HG03575 (cell line): ENCODE results near the gene TBC1D2B.
"Not testable (repeated sequence)": the region's sequence is repeated elsewhere in the genome, so short reads cannot be mapped to it uniquely, and the experiment has no call there.

Source experiments
- ATAC-seq: cut with Tn5 transposase; IDR thresholded peaks from one replicate; pipeline ENCODE4 v1.9.1; 2021; ENCODE audit not compliant: unreplicated experiment, insufficient number of reproducible peaks, low FRiP score; ENCODE audit errors: extremely low read depth

TBC1D2B gene

DNA sequence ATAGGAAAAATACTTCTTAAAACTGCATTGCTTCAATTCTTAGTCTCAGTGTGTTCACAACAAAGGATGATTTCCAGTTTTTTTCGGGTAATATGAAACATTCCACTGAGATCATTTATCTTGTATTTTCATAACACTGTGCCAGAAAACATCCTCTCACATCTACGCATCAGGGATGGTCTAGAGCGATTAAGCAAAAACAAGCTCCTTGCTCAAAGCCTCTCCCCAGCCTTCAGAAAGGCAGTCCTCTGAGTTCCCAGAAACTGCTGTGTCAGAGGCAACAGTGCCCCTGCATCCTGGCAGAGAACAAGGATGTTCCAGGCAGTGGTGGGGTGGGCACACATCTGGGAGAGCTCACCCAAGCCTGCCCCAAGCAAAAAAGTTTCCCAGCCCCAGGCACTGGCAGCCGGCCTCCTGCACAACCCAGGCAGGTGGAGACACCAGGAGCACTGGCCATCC lies 80.8 kb downstream of the TBC1D2B start:
- not testable (repeated sequence) for ATAC-seq

DNA sequence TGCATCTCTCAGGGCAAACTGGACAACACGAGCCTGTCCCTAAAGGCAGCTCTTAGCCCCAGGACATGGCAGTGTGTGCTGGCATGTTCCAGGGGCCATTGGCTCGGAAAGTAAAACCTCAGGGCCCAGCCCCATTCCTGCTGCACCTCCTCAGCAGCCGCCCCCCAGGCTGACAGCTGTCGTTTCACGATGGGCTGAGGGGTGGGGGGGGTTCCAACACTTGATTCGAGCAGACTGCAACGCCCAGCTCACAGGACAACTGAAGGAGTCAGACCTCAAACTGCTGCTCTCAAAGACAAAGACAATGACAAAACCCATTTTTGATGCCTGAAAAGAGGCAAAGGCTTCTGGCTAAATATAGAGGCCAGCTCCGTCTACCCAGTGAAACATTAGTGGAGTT lies 81.3 kb downstream of the TBC1D2B start:
- ATAC-seq, result not testable (repeated sequence)

DNA sequence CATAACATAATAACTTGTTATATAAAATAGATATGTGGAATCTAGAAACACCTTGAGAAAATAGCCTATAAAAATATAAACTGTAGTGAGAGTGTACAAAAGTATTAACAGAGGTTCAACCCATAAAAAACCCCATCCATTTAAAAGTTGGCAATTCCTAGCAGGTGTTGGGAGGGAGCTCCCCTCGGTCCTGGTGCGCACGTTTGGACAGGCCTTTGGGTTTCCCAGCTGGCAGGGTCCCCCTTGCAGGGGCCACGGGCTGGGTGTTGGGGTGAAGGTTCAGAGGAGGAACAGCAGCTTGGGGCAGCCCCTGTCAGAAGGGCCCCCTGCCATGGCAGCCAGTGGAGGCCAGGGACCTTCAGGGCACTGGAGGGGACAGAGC lies 82.0 kb downstream of the TBC1D2B start:
- not testable (repeated sequence) for ATAC-seq

DNA sequence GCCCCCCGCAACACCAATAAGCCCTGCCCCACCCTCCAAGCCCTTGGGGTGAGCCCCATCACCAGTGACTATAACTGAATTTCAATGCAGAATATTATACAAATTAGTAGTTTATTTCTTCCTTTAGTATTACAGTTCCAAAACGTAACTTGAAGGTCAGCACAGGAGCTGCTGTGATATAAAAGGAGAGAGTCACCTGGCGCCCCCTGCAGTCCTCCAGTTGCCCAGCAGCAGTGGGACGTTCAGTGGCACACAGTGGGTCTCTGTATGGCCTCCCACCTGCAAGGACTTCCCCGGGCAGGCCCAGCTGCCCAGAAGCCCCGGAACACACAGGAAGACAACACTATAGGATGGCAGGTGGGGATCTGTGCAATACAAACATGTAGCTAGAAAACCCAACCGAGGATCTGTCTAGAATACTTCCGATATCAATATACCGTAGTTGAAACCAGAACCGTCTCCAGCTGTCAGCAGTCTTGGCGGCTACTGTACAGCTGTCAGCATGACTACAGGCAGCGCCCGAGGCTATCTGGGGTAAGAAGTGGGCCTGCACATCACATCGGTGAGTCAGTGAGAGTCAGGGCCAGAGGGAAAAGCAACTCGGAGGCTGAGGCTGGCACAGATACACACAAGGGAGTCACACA lies 82.5 kb downstream of the TBC1D2B start:
- ATAC-seq, result not testable (repeated sequence)

DNA sequence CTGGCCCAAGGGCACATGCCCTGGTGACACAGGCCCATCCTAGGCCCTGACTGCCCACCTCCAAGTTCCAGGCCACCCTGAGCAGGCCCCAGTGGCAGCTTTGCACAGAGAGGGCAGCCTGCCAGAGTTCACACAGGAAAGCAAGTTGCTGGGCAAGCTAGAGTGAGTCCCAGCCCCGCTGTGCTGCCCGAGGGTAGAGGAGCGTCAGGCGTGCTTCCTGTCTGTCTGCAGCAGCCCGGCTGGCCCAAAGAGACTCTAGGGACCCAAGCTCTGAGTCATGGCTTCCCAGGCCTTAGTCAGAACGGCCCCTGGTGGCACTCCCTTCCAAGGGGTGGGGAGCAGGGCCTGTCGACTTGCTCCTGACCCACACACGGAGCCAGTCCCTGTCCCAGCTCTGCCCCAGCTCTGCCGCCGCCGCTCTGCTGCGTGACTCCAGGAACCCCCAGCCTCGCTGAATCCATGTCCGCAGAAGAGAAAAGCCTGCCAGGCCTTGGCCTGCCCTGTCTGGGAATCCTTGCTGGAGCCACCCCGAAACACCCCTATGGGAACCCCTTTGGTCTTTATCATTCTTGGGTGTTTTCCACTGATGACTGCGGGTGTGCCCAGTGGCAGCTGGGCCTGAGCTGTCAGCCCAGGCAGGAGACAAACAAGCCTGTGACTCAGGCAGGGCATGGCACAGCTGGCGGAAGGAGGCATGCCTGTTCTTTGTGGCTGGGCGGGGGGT lies 83.4 kb downstream of the TBC1D2B start:
- ATAC-seq, result peak; percentile 38

DNA sequence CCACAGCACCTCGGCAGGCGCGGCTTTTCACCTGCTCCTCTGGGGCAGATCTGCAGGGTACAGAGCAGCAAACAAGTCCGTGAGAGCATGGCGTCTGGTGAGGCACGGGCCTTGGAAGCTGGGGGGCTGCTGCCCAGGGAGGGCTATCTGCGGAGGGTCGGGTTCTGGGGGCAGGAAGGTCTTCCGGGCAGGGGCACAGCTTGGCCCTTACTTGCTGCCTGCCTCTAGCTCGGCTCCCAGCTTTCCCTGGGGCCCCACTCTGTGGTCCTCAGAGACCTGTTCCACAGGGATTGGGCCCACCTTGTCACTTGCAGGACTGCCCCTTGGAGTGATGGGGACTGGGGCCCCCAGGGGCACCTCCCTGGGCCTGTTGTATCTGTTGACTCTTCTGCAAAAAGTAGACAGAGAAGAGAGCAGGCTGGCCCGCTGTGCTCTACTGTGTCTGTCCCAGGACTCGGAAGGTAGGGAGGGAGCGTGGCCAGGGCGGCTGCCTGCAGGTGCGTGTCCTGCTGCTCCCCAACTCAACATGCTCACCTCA lies 84.1 kb downstream of the TBC1D2B start:
- no peak for ATAC-seq

DNA sequence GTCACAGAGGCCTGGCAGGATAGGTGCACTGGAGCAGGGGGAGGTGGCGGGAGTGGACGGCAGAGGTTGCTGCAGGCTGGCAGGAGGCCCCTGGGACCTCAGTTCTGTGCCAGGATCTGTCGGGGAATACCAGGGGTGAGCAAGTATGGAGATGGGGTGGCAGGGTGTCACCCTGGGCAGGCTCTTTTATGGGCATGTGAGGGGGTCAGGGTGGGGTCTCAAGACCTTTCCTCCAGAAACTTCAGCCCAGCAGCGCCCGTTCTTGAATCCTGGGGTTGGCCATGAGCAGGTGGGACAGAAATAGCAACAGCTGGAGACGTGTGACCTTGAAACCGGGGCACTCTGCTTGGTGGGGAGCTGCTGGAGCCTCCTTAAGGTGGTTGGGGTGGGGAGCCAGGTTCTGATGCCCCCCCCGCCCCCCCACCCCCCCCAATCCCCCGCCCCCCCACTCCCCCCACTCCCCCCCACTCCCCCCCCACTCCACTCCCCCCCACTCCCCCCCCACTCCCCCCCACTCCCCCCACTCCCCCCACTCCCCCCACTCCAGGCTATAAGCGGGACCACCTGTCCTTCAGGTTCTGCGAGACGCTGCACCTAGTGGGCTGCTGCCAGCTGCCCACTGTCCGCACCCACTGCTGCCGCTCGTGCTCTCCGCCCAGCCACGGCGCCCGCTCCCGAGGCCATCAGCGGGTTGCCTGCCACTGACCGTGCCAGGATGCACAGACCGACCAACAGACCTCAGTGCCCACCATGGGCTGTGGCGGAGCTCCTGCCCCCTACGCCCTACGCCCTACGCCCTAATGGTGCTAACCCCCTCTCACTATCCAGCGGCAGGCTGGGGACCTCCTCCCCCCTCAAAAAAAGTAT lies 84.9 kb downstream of the TBC1D2B start:
- ATAC-seq, result no peak

DNA sequence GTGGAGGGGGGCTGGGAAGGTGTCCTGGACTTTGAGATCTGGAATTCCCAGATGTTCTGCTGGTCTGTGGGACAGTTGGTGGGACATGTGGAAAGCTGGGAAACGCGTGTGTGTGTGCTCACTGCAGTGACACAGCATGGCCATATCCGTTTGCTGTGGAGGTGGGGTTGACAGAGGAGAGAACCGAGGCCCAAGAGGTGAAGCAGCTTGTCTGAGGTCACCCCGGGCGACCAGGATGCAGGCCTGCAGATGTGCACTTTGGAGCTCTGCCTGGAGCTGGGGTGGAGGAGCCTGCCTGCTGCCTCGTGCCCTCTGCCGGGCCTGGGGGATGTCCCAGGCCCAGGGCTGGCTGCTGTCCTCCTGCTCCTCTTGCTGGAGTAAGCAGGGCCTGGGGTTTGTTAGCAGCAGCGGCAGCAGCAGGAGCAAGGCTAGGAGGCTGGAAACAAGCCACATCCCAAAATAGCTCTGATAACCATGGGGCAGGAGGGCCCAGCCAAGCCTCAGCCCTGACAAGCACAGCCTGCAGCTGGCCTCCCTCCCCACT lies 85.8 kb downstream of the TBC1D2B start:
- ATAC-seq, result not testable (repeated sequence)

DNA sequence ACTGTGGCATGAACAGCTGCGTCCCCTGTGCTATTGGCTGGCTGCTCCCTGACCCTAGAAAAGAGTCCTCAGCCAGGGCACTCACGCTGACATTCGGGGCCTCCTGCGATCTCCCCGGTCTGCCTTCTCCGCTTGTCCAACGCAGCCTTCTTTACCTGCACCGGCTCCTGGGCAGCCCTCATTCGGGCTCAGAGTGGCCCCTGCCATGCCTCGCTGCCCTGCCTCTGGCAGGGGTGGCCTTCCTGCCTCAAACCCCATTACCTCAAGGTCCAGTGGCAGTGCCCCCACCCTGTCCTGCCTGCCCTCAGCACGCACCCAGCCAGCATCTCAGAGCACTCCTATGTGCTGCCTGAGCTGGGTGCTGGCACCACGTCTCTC lies 86.5 kb downstream of the TBC1D2B start:
- ATAC-seq, result no peak

DNA sequence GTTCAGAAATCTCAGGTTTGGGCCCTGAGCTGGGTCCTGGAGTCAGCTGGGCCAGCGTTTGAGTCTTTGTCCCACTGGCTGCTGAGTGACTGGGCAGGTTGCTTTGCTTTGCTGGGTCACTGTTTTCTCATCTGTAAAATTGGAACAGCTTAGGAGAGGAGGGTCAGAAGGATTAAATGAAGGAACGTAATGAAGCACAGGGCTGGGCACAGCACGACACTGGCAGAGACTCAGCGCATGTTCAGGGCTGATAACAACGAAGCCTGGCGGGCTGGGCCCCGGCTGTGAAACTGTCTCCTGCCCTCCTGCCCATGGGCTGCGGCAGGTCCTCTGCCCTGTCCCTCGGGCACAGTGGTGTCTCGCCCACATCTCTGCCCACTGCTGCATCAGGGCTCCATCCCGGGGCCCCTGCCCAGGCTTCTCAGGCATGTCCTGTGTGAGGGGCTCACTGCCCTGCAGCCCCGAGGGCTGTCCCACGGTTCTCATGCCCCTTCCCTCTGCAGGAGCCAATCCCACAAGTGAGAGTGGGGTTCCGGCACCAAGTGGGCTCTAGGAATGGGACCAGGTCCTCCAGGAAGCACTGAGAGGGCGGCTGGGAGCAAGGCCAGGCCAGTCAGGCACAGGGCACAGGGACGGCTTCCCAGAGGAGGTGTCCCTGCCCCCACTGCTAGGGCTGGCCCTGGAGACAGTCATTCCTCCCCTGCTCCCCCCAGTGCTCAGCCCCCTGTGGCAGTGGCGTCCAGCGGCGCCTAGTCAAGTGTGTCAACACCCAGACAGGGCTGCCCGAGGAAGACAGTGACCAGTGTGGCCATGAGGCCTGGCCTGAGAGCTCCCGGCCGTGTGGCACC lies 88.0 kb downstream of the TBC1D2B start:
- ATAC-seq, result no peak

DNA sequence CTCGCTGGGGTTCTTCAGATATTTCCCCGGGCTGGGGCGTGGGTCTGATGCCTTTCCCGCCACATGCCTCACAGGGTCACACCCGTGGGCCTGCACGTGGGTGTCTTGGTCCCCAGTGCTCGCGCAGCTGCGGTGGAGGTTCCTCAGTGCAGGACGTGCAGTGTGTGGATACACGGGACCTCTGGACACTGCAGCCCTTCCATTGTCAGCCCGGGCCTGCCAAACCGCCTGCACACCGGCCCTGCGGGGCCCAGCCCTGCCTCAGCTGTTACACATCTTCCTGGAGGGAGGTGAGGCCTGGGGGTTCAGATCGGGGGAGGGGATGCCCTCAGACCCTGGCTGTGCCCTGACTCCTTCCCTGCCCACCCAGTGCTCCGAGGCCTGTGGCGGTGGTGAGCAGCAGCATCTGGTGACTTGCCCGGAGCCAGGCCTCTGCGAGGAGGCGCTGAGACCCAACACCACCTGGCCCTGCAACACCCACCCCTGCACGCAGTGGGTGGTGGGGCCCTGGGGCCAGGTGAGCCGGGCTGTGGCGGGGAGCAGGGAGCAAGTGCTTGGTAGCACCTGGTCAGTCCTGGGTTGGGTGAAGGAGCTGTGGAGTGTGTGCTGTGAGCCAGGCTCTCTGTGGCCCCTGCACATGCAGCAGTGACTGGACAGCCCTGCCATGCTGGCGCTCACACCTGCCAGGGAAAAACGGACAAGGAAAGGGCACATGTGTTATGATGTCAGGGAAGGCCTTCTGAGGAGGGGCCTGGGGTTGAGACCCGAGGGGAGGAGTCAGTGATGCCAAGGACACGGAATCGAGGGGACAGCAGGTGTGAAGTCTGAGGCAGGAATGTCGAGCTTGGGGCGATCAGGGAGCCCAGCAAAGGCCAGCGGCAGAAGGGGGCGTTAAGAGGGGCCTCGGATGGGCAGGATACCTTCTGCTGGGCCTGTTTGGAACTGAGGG lies 88.9 kb downstream of the TBC1D2B start:
- ATAC-seq, result no peak

DNA sequence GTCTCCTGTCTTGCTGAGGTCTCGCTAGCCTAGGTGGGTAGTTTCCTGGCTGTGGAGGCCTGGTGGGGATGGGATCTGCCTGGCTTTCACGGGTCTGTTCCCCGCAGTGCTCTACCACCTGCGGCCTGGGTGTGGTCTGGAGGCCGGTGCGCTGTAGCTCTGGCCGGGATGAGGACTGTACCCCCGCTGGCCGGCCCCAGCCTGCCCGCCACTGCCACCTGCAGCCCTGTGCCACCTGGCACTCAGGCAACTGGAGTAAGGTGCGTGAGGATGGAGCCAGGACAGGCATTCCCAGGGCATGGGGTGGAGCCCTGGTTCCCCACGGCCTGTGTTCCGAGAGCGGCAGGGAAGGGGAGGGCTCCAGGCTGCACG lies 89.8 kb downstream of the TBC1D2B start:
- not testable (repeated sequence) for ATAC-seq

DNA sequence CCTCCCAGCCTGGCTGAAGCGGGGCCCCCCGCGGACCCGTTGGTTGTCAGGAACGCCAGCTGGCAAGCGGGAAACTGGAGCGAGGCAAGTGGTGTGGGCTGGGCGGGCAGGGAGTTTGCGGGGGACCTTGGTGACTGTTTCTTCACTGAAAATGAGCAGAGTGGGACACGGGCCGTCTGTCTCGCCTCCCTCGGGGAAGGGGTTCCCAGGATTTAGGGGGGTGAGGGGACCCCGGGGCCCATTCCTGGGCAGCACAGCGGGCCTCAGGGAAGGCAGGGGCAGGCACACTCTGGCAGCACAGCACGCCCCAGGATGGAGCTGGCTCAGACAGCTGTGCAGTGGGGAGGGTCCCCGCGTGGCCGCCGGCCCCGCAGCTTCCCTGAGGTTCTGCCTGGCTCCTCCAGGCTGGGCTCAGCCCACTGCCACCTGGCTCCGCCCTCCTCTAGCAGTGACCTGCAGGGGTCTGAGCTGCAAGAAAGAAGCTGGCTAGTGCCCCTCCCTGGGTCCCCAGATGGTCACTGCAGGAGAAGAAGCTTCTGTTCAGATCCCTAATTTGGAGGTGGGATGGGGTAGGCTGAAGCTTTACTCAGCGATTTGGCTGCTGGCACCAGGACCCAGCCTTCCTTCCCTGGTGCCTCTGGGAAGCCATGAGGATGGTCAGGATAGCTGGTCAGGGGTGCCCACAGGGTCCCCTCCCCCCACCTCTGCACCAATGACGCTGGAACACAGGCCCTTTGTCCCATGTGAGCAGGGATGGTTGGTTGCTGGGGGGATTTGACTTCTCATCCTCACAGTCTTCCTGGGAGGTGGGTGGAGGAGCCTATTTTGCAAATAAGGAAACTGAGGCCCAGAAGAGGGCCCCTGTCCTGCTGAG lies 90.4 kb downstream of the TBC1D2B start:
- no peak for ATAC-seq

DNA sequence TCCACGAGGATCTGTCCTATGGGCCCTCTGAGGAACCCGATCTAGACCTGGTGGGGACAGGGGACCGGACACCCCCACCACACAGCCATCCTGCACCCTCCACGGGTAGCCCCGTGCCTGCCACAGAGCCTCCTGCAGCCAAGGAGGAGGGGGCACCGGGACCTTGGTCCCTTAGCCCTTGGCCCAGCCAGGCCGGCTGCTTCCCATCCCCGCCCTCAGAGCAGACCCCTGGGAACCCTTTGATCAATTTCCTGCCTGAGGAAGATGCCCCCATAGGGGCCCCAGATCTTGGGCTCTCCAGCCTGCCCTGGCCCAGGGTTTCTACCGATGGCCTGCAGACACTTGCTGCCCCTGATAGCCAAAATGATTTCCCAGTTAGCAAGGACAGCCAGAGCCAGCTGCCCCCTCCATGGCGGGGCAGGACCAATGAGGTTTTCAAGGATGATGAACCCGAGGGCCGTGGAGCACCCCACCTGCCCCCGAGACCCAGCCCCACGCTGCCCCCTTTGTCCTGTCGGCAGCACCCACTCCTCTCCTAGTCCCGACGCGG lies 91.5 kb downstream of the TBC1D2B start:
- no peak for ATAC-seq

DNA sequence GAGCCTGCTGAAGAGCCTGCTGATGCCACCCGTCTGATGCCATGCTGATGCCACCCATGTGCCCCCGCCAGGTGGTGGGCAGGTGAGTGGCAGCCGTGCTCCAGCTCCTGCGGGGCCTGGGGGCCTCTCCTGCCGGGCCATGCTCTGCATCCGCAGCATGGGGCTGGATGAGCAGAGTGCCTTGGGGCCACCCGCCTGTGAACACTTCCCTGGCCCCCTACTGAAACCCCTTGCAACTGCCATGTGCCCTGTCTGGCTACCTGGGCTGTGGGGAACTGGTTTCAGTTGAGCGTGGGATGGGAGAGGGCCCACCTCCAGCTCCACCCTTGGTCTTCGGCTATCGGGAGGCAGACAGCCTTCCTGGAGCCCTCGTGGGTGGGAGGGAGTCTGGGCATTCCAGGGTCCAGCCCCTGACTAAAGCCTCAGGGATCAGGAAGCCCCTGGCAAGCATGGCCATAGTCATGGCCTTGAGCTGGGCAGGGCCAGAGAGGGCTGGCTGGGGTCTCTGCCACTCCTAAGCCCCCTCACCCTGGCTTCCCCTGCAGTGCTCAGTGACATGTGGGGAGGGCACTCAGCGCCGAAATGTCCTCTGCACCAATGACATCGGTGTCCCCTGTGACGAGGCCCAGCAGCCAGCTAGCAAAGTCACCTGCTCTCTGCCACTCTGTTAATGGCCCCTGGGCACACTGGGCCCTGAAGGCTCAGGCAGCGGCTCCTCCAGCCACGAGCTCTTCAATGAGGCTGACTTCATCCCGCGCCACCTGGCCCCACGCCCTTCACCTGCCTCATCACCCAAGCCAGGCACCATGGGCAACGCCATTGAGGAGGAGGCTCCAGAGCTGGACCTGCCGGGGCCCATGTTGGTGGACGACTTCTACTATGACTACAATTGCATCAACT lies 92.2 kb downstream of the TBC1D2B start:
- no peak for ATAC-seq
